T47D (cell line): ENCODE data around the gene FGF4.
"Not testable (repeated sequence)": the region's sequence is repeated elsewhere in the genome, so short reads cannot be mapped to it uniquely, and the experiment has no call there.

ENCODE experiments used
- DNase-seq, 2 experiments: peaks; one replicate each; pipeline versions ENCODE4 v3.0.0 to v3.0.0-alpha.2; 2011 to 2012; ENCODE audit warnings: low read depth in 1 of 2, low spot score in 1 of 2
- JUND ChIP-seq: IDR thresholded peaks from 2 replicates; pipeline ENCODE4 v1.6.1; 2012; ENCODE audit warnings: low read depth
- in situ Hi-C: cut with HindIII; loops from 2 replicates; pipeline ENCODE4 v1.10.0; 2016; ENCODE audit warnings: low sequenced_read_pairs, low pct_unique_long_range_greater_than_20kb

The FGF4 gene

GRCh38 chr11:69778373-69778772, 3.2 kb upstream of the FGF4 start:
- no peak for TF ChIP-seq JUND
- in situ Hi-C loops: no loop called here
- DNase-seq: no peak

DNA sequence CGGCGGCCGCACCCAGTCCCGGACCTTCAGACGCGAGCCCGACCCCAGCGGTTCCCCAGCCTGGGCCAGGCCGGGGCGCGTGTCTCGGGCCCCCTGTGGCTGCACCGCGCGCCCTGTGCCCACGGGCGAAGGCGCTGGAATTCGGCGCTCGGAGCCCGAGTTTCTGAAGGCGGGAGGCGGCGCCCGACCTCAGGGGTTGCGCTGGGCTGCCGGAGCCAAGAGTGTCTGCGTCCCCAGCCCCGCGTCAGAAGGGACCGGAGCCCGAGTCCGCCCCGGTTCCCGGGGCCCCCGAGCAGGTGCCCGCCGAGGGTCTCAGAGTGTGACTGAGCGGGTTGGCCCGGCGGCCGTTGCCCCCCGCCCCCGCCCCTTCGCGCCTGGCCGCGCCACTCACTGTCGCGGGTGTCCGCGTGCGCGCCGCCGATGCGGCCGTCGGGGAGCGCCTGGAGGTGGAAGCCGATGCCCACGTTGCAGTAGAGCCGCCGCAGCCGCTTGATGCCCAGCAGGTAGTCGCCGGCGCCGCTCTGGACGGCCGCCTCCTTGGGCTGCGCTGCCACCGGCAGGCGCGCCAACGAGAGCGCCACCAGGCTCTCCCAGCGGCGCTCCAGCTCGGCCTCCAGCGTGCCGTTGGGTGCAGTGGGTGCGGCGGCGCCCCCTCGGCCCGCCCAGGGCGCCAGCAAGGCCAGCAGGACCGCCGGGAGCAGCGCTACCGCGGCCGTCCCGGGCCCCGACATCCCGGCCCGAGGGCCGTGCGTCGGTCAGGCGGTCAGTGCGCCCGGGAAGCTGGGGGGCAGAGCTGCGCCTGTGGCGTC, 583 bp downstream of the FGF4 start:
- DNase-seq: no peak
- in situ Hi-C loops: no loop called here
- no peak for TF ChIP-seq JUND

DNA sequence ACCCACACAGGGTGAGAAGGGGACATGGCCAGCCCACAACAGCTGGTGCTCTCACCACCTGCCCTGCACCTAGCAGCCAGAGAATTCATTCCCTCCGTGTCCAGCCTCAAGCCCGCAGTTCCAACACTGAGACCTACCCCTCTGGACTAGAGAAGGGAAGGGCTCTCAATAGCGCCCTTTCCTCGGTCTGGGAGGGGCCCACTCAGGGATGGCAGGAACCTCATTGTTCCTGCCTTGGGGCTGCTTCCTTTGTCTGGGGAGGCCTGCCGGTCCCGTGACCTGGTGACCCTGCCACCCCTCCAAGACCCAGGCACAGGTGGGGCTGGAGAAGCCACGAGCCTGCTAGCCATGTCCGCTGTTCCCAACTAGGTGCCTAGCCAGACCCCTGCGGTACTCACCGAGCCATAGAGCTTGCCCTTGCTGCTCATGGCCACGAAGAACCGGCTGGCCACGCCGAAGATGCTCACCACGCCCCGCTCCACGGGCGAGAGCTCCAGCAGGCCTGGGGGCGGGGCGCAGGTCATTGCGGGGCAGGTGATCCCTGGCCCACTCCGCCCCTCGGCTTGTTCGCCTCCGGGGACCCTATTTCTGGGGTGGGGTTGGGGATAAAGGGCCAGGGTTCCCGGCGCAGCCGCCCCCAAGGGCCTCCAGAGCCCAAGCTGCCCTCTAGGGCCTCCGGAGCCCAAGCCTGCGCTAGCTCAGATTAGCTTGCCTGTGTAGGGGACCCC, 1.4 kb downstream of the FGF4 start:
- DNase-seq: no peak
- no peak for TF ChIP-seq JUND
- in situ Hi-C loops: no loop called here

DNA sequence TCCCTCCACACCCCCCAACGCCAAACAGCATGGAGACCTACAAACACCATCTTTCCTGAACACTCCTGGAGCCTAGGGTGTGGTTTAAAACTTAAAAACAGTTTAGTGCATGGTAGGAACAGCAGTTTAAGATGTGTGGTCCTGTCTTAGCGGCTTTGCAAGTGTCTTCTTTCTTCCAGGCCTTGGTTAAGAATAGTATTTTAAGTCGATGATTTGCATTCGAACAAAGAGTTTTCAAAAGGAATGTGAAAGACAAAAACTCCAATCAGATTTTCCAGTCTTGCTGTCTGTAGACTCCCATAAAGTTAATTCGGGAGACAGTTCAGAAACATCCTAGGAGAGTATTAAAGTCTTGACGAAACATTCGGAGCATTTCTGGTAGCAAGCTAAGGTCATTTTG, 3.7 kb downstream of the FGF4 start:
- TF ChIP-seq JUND: no peak
- no peak for DNase-seq
- in situ Hi-C loops: no loop called here

DNA sequence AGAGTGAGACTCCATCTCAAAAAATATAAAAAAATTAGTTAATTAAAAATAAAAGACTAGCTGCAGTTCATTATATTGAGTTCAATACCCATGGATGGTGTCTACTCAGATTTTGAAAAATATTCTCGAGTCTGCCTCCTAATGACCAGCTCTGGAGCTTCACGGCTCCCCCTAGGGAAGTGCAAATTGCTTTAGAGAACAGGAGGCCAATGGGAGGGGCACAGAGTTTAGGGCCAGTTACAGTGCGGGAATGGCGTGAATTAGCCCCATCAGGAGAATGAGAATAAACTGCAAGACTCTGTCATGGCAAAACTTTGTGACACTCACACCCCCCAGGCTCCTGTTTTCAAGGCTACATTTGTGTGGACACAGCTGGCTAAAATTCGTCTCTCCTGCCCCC, 4.6 kb downstream of the FGF4 start:
- in situ Hi-C loops: no loop called here

DNA sequence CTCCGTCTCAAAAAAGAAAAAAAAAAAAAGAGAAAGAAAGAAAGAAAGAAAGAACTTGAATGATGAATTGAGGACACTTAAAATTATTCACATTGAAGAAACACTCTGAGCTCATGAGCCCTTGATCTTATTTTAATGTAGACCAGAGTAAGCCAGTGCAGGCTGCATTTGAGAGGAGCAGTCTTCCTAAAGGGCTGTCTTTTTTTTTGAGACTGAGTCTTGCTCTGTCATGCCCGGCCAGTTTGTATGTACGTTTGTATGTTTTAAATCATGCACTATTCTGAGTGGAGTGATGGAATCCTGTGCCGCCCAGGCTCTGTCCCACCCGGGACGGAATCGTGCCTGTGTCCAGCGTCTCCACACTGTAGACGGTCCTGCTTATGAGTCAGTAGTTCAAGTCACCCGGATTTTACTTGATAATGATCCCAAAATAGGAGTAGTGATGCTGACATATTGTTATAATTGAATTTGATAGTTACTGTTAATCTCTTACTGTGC, 9.6 kb downstream of the FGF4 start:
- in situ Hi-C loops: no loop called here
- no peak for DNase-seq
- TF ChIP-seq JUND: no peak

More for the DNA sequence above, 4.6 kb downstream of the FGF4 start:
- no peak for DNase-seq
- TF ChIP-seq JUND: no peak

DNA sequence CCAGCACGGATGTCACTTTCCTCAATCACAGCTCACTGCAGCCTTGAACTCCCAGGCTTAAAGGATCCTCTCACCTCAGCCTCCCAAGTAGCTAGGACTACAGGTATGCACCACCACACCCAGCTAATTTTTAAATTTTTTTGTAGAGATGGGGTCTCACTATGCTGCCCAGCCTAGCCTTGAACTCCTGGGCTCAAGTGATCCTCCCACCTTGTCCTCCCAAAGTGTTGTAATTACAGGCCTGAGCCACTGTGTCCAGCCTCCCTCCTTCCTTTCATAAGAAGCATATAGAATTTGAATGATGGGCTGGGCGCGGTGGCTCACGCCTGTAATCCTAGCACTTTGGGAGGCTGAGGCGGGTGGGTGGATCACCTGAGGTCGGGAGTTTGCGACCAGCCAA, 10.2 kb downstream of the FGF4 start:
- DNase-seq, in situ Hi-C loops: not testable (repeated sequence)

GRCh38 chr11:69760319-69760718, 14.8 kb downstream of the FGF4 start:
- DNase-seq: no peak
- no peak for TF ChIP-seq JUND
- in situ Hi-C loops: no loop called here

DNA sequence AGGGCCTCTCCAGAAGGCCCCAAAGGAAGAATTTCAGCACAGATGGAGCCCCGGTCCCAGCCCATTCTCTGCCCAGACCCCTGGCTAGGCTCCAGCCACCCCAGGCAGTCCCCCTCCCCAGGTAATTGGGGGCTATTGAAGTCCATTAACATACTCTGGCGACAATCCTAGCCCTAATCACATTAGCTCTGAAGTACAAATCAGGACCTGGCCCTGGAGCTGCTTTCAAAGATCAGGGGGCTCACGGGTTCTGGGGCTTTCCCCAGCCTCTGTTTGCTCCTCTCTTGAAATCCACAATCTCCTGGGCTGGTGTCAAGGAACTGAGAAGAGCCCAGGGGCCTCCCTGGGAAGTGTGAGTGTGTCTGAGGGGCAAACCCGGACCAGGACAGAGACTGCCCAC, 22.3 kb downstream of the FGF4 start:
- no peak for TF ChIP-seq JUND
- in situ Hi-C loops: no loop called here

GRCh38 chr11:69750875-69751597, 24.1 kb downstream of the FGF4 start:
- no peak for TF ChIP-seq JUND
- in situ Hi-C loops: no loop called here
- DNase-seq: no peak

More for the DNA sequence above, 22.3 kb downstream of the FGF4 start:
- DNase-seq: no peak

DNA sequence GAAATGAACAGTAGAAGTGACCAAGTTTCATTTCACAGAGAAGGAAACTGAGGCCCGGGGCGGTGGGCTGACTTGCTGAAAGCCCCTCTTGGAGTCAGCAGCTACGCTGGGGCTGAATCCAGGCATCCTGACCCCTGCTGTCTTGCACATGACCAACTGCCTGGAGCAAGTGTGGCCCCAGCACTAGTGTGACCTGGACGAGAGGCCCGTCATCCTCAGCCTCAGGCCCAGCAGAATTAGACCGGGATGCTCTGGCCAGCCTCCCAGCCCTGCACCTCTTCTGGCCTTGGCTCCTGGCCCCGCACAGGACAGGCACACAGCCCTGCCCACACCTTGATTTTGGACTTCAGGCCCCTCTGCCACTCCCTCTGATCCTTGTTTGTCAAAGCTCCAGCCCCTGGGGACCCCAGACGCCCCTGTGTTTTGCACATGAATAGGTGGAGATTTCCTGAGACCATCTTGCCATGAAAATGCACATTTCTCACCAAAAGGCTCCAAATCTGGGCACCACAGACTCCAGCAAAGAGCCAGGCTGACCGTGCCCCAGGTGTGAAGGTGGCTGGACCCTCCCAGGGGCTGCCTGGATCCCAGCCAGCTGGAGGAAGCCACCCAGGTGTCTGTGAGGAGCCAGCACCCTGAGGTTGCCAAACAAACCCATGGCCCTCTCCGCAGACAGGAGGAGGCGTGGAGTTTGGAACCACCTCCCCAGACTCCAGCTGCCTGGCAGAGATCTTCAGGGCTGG, 24.9 kb downstream of the FGF4 start:
- in situ Hi-C loops: no loop called here
- no peak for TF ChIP-seq JUND
- no peak for DNase-seq

GRCh38 chr11:69748637-69749036, 26.5 kb downstream of the FGF4 start:
- in situ Hi-C loops: no loop called here

More at GRCh38 chr11:69748637-69749036, 26.5 kb downstream of the FGF4 start:
- TF ChIP-seq JUND: no peak
- DNase-seq: no peak
